Dermis microvascular lymphatic vessel endothelial cell (primary cell): Measurements from ENCODE around the gene SPATS2L. TPM values are rescaled to one million over a fixed set of nuclear protein-coding genes. Genes with fewer than 3 reads are reported as not detected.
A peak's percentile ranks its signal among the peaks of the same experiment; 100 is the strongest.
"Not testable (repeated sequence)": the region's sequence is repeated elsewhere in the genome, so short reads cannot be mapped to it uniquely, and the experiment has no call there.

ENCODE experiments used
- DNase-seq, 2 donors: peaks; one replicate each; pipeline versions ENCODE4 v3.0.0 to v3.0.0-alpha.2; 2010; ENCODE audit warnings: low read depth in 2 of 2
- total RNA-seq: library from RNA; depleted of rRNA; stranded (reverse); fragments of >200 nt; gene quantifications from 2 replicates; pipeline ENCODE4 v1.2.1, GENCODE V29; 2014

The SPATS2L gene
- total RNA-seq, 1 donor from 2014 or later, result 9.4 TPM

- DNase-seq, result peak in 1 of 2 donors; percentile 45
These were observed 13.2 kb downstream of the SPATS2L start for GRCh38 chr2:200319548-200320337.

- DNase-seq, result no peak
These were observed 13.9 kb downstream of the SPATS2L start for GRCh38 chr2:200320344-200320743.

GRCh38 chr2:200320991-200321390 lies 14.5 kb downstream of the SPATS2L start:
- DNase-seq, result no peak

- DNase-seq, result no peak
These were observed 15.5 kb downstream of the SPATS2L start for GRCh38 chr2:200321780-200322534.

GRCh38 chr2:200322607-200323006 lies 16.1 kb downstream of the SPATS2L start:
- DNase-seq, result no peak

GRCh38 chr2:200324362-200324761 lies 17.9 kb downstream of the SPATS2L start:
- no peak for DNase-seq

GRCh38 chr2:200329384-200329783 lies 22.9 kb downstream of the SPATS2L start:
- DNase-seq, result no peak

- DNase-seq, result no peak
These were observed 23.3 kb downstream of the SPATS2L start for GRCh38 chr2:200329798-200330197.

- no peak for DNase-seq
These were observed 24.0 kb downstream of the SPATS2L start for GRCh38 chr2:200330351-200331060.

GRCh38 chr2:200331061-200331400 lies 24.5 kb downstream of the SPATS2L start:
- no peak for DNase-seq

- no peak for DNase-seq
These were observed 29.2 kb downstream of the SPATS2L start for GRCh38 chr2:200335657-200336056.

- peak in 1 of 2 donors; percentile 19 for DNase-seq
These were observed 30.6 kb downstream of the SPATS2L start for GRCh38 chr2:200336980-200337615.

- no peak for DNase-seq
These were observed 31.1 kb downstream of the SPATS2L start for GRCh38 chr2:200337621-200338020.

GRCh38 chr2:200338692-200339091 lies 32.2 kb downstream of the SPATS2L start:
- DNase-seq, result no peak

GRCh38 chr2:200340508-200341224 lies 34.2 kb downstream of the SPATS2L start:
- peak; percentile 18 to 54 for DNase-seq

GRCh38 chr2:200341376-200341775 lies 34.9 kb downstream of the SPATS2L start:
- no peak for DNase-seq

- DNase-seq, result no peak
These were observed 35.7 kb downstream of the SPATS2L start for GRCh38 chr2:200342235-200342634.

GRCh38 chr2:200342654-200343053 lies 36.2 kb downstream of the SPATS2L start:
- no peak for DNase-seq

- not testable (repeated sequence) for DNase-seq
These were observed 37.7 kb downstream of the SPATS2L start for GRCh38 chr2:200344202-200344601.

- DNase-seq, result no peak
These were observed 39.5 kb downstream of the SPATS2L start for GRCh38 chr2:200345975-200346374.

GRCh38 chr2:200347301-200347700 lies 40.8 kb downstream of the SPATS2L start:
- DNase-seq, result no peak
